Muscle of leg (tissue), 11 donors: ENCODE results near the gene RUSC1. TPM values are rescaled to one million over a fixed set of nuclear protein-coding genes. Genes with fewer than 3 reads are reported as not detected.

Experiments used
- DNase-seq: peaks from one replicate; pipeline ENCODE4 v3.0.0; 2013
- H3K27ac ChIP-seq: one replicate; pipeline ENCODE4 v1.5.1; 2013; ENCODE audit warnings: mild to moderate bottlenecking, low read length, control low read depth
- H3K27me3 ChIP-seq: one replicate; pipeline ENCODE4 v1.6.1; 2013; ENCODE audit warnings: low read length; ENCODE audit not compliant: control insufficient read depth, insufficient read depth
- H3K36me3 ChIP-seq: one replicate; pipeline ENCODE4 v1.6.1; 2013; ENCODE audit warnings: low read length; ENCODE audit not compliant: control insufficient read depth, insufficient read depth
- H3K4me1 ChIP-seq: one replicate; pipeline ENCODE4 v1.6.1; 2013; ENCODE audit warnings: low read length; ENCODE audit not compliant: control insufficient read depth, insufficient read depth
- H3K4me3 ChIP-seq: one replicate; pipeline ENCODE4 v1.5.1; 2013; ENCODE audit warnings: low read length, control low read depth
- H3K9me3 ChIP-seq: replicated peaks from 2 replicates; pipeline ENCODE4 v1.6.1; 2013; ENCODE audit warnings: low read depth, low read length; ENCODE audit not compliant: control insufficient read depth
- WGBS: methylation state at CpG from one replicate; pipeline ENCODE4 v1.1.5; 2013; ENCODE audit warnings: missing lambda C conversion rate; ENCODE audit not compliant: insufficient coverage; 5-methylcytosine and 5-hydroxymethylcytosine counted together
- polyA plus RNA-seq, 8 donors: library from polyadenylated mRNA; unstranded; fragments of 120-200 nt; gene quantifications; one replicate each; pipeline versions ENCODE4 v1.2.1 to v1.2.3, GENCODE V29; 2013; ENCODE audit warnings: inconsistent platforms in 1 of 8, low replicate concordance in 1 of 8; ENCODE audit not compliant: insufficient read length in 8 of 8, insufficient read depth in 1 of 8
- total RNA-seq: library from RNA; stranded (reverse); fragments of 120-200 nt; gene quantifications from one replicate; pipeline ENCODE4 v1.2.4, GENCODE V29; 2013

RUSC1 gene
- total and polyA plus RNA-seq, 9 donors: 12.1 to 33.4 (median 26.3) TPM

GRCh38 chr1:155329980-155330598 is 9.4 kb downstream of the RUSC1 start:
- DNase-seq: no peak
- no peak overlapping the region for H3K4me3 ChIP-seq
- no peaks in the 10 kb centered on the region for H3K9me3 ChIP-seq
- no peak overlapping the region for H3K27ac ChIP-seq
- peaks cover 52% of the 10 kb centered on the region for H3K36me3 ChIP-seq
- WGBS: 86% methylated on average over 5 of the region's 11 CpGs
- no peaks in the 10 kb centered on the region for H3K27me3 ChIP-seq
- peaks cover 7% of the 10 kb centered on the region for H3K4me1 ChIP-seq

GRCh38 chr1:155334962-155335361 is 14.3 kb downstream of the RUSC1 start:
- no peaks in the 10 kb centered on the region for H3K4me1 ChIP-seq
- DNase-seq: peak; percentile 31
- WGBS: 67% methylated on average over 1 of the region's 1 CpG
- H3K27ac ChIP-seq: no peak overlapping the region
- no peaks in the 10 kb centered on the region for H3K9me3 ChIP-seq
- no peaks in the 10 kb centered on the region for H3K27me3 ChIP-seq
- H3K4me3 ChIP-seq: no peak overlapping the region
- peaks cover 48% of the 10 kb centered on the region for H3K36me3 ChIP-seq

- no peak overlapping the region for H3K27ac ChIP-seq
- H3K9me3 ChIP-seq: no peaks in the 10 kb centered on the region
- no peak for DNase-seq
- no peaks in the 10 kb centered on the region for H3K27me3 ChIP-seq
- H3K36me3 ChIP-seq: peaks cover 58% of the 10 kb centered on the region
- H3K4me3 ChIP-seq: no peak overlapping the region
- no peaks in the 10 kb centered on the region for H3K4me1 ChIP-seq
- WGBS: 100% methylated on average over 2 of the region's 8 CpGs
Observed at GRCh38 chr1:155339515-155340097, 18.9 kb downstream of the RUSC1 start.

- no peak for DNase-seq
- H3K36me3 ChIP-seq: peaks cover 63% of the 10 kb centered on the region
- no peaks in the 10 kb centered on the region for H3K9me3 ChIP-seq
- H3K27ac ChIP-seq: no peak overlapping the region
- no peaks in the 10 kb centered on the region for H3K27me3 ChIP-seq
- no peaks in the 10 kb centered on the region for H3K4me1 ChIP-seq
- 86% methylated on average over 2 of the region's 3 CpGs for WGBS
- no peak overlapping the region for H3K4me3 ChIP-seq
Observed at GRCh38 chr1:155342842-155343241, 22.1 kb downstream of the RUSC1 start.

- Histone ChIP-seq H3K9me3 (no peaks in the 10 kb centered on the region), H3K4me3 (no peak overlapping the region), H3K27me3 (no peaks in the 10 kb centered on the region), H3K4me1 (no peaks in the 10 kb centered on the region), H3K27ac (no peak overlapping the region), H3K36me3 (peaks cover 50% of the 10 kb centered on the region)
- peak; percentile 72 for DNase-seq
- no CpG with 5 or more reads among the region's 6 CpGs for WGBS
Observed at GRCh38 chr1:155352631-155353030, 31.9 kb downstream of the RUSC1 start.

GRCh38 chr1:155360051-155360450 is 39.4 kb downstream of the RUSC1 start:
- H3K4me1 ChIP-seq: no peaks in the 10 kb centered on the region
- no peaks in the 10 kb centered on the region for H3K27me3 ChIP-seq
- no peak overlapping the region for H3K27ac ChIP-seq
- no peak overlapping the region for H3K4me3 ChIP-seq
- WGBS: no CpG with 5 or more reads among the region's 1 CpG
- H3K36me3 ChIP-seq: peaks cover 47% of the 10 kb centered on the region
- H3K9me3 ChIP-seq: no peaks in the 10 kb centered on the region
- no peak for DNase-seq

- peak overlapping the region; percentile 25 for H3K27ac ChIP-seq
- peaks cover 22% of the 10 kb centered on the region for H3K36me3 ChIP-seq
Observed at GRCh38 chr1:155379180-155379579, 58.5 kb downstream of the RUSC1 start.

GRCh38 chr1:155379631-155380090 is 59.0 kb downstream of the RUSC1 start:
- Histone ChIP-seq H3K36me3 (peaks cover 22% of the 10 kb centered on the region), H3K9me3 (no peaks in the 10 kb centered on the region), H3K27ac (peak overlapping the region; percentile 56), H3K4me1 (no peaks in the 10 kb centered on the region), H3K27me3 (no peaks in the 10 kb centered on the region), H3K4me3 (no peak overlapping the region)
- peak; percentile 94 for DNase-seq

More at GRCh38 chr1:155379180-155379579, 58.5 kb downstream of the RUSC1 start:
- Histone ChIP-seq H3K4me1 (no peaks in the 10 kb centered on the region), H3K9me3 (no peaks in the 10 kb centered on the region), H3K27me3 (no peaks in the 10 kb centered on the region), H3K4me3 (no peak overlapping the region)
- no CpG with 5 or more reads among the region's 3 CpGs for WGBS
- no peak for DNase-seq

Other genes with a start within 250 kb of the RUSC1 start
- 2.1 TPM for gene EFNA3, start 242.1 kb upstream of the RUSC1 start, total RNA-seq
- 1 to 10 TPM; 1.7 to 3.9 (median 2.3) TPM for gene EFNA3, start 242.1 kb upstream of the RUSC1 start, polyA plus RNA-seq
- 15.3 TPM for gene EFNA1, start 193.0 kb upstream of the RUSC1 start, total RNA-seq
- 10 to 100 TPM; 18.3 to 37.5 (median 24.9) TPM for gene EFNA1, start 193.0 kb upstream of the RUSC1 start, polyA plus RNA-seq
- 18.6 TPM for gene SLC50A1, start 185.0 kb upstream of the RUSC1 start, total RNA-seq
- gene SLC50A1, start 185.0 kb upstream of the RUSC1 start, polyA plus RNA-seq: 10 to 100 TPM; 18.6 to 26.2 (median 21.4) TPM
- 21.1 TPM for gene DPM3, start 180.4 kb upstream of the RUSC1 start, total RNA-seq
- 10 to 100 TPM; 20.1 to 27.9 (median 23.6) TPM for gene DPM3, start 180.4 kb upstream of the RUSC1 start, polyA plus RNA-seq
- gene KRTCAP2, start 147.6 kb upstream of the RUSC1 start, total RNA-seq: 70.4 TPM
- gene KRTCAP2, start 147.6 kb upstream of the RUSC1 start, polyA plus RNA-seq: 10 to 100 TPM; 74.7 to 89.5 (median 87.6) TPM
- gene TRIM46, start 147.0 kb upstream of the RUSC1 start, total RNA-seq: 0.22 TPM
- under 1 TPM; 0.29 to 0.81 (median 0.57) TPM for gene TRIM46, start 147.0 kb upstream of the RUSC1 start, polyA plus RNA-seq
- 85.5 TPM for gene THBS3, start 113.0 kb upstream of the RUSC1 start, total RNA-seq
- 10 to 100 TPM; 62.8 to 83.2 (median 70.4) TPM for gene THBS3, start 113.0 kb upstream of the RUSC1 start, polyA plus RNA-seq
- gene MTX1, start 112.2 kb upstream of the RUSC1 start, total RNA-seq: 19.7 TPM
- 10 to 100 TPM; 19.6 to 24.5 (median 21.8) TPM for gene MTX1, start 112.2 kb upstream of the RUSC1 start, polyA plus RNA-seq
- gene ENTREP3, start 65.4 kb upstream of the RUSC1 start, total RNA-seq: 4.2 TPM
- 10 to 100 TPM; 12.3 to 21.7 (median 16.8) TPM for gene ENTREP3, start 65.4 kb upstream of the RUSC1 start, polyA plus RNA-seq
- 24.6 TPM for gene SCAMP3, start 58.5 kb upstream of the RUSC1 start, total RNA-seq
- 10 to 100 TPM; 36.3 to 51.4 (median 40.8) TPM for gene SCAMP3, start 58.5 kb upstream of the RUSC1 start, polyA plus RNA-seq
- gene CLK2, start 47.4 kb upstream of the RUSC1 start, total RNA-seq: 26.1 TPM
- 10 to 100 TPM; 39.3 to 50.9 (median 44.8) TPM for gene CLK2, start 47.4 kb upstream of the RUSC1 start, polyA plus RNA-seq
- gene HCN3, start 43.4 kb upstream of the RUSC1 start, total RNA-seq: 1.6 TPM
- 1 to 10 TPM; 3.4 to 6.7 (median 4.0) TPM for gene HCN3, start 43.4 kb upstream of the RUSC1 start, polyA plus RNA-seq
- gene PKLR, start 19.5 kb upstream of the RUSC1 start, total RNA-seq: 0.04 TPM
- gene PKLR, start 19.5 kb upstream of the RUSC1 start, polyA plus RNA-seq: 1 to 10 TPM in 1 of 8 donors, under 1 TPM in 6, not detected in 1; 0.08 to 2.1 (median 0.26) TPM
- gene FDPS, start 12.0 kb upstream of the RUSC1 start, total RNA-seq: 120 TPM
- 100 to 1,000 TPM; 102 to 125 (median 116) TPM for gene FDPS, start 12.0 kb upstream of the RUSC1 start, polyA plus RNA-seq
- gene ASH1L, start 241.9 kb downstream of the RUSC1 start, total RNA-seq: 31.5 TPM
- 10 to 100 TPM; 18.4 to 30.0 (median 24.4) TPM for gene ASH1L, start 241.9 kb downstream of the RUSC1 start, polyA plus RNA-seq